ENCODE data around the gene UVRAG.
"Not testable (repeated sequence)": the region's sequence is repeated elsewhere in the genome, so short reads cannot be mapped to it uniquely, and the experiment has no call there.

Gene UVRAG

DNA sequence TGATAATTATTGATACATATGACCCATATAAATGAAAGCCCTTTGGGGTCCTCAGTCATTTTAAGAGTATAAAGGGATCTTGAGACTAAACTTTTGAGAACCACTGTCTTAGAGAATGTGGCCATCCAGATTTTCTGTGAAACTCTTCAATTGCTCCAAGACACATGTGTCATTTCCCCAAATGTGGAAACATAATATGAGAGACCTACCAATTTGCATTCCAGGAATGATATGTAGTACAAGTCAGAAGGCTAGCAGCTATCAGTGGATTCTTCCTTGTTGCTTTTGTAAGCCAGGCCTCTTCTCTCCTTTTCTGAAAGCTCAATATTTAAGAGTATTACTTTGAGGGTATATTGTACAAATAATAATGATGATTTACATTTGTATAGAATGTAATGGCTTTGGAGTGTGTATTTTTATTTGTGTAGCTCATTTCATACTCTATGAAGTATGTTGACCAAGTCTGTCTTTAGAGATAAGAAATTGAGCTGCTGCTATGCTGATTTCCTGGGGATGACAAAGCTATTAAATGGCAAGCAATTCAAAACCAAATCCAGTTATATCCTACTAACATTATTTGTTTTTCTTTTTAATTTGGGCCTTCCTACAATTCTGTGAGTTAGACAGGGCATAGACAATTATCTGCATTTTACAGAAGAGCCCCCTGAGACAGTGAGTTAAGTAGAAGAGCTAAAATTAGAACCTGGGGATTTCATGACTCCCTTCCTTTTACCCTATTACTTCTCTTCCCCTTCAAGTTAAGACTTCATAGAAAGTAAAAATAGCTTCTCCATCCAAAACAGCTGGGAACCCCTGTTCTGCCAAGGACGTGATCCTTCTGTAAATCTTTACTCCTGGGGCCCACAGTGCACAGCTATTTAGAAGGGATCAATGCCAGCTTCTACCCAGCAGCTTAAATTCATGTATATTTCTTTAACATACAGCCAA, 259.4 kb downstream of the UVRAG start:
- no peak for DNase-seq (ENCODE audit: low read depth)

DNA sequence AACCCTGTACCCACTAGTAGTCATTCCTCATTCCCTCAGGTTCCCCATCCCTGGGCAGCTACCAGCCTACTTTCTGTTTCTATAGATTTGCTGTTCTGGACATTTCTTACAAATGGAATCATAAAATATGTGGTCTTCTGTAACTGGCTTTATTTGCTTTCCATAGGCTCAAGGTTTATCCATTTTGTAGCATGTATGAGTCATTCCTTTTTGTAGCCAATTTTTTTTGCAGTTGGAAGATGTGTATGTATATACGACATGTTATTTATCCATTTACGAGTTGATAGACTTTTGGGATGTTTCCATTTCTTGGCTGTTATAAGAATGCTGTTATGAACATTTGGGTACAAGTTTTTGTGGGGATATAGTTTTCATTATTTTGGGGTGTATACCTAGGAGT, 260.7 kb downstream of the UVRAG start:
- DNase-seq (ENCODE audit: low read depth), result no peak

DNA sequence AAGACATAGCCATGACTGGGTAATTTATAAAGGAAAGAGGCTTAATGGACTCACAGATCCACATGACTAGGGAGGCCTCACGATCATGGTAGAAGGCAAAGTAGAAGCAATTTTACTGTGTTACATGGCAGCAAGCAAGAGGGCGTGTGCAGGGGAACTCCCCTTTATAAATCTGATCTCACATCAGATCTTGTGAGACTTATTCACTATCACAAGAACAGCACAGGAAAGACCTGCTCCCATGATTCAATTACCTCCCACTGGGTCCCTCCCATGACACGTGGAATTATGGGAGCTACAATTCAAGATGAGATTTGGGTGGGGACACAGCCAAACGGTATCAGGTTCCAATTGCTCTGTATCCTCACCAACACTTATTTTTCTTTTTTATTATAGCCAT, 261.2 kb downstream of the UVRAG start:
- not testable (repeated sequence) for DNase-seq (ENCODE audit: low read depth)

DNA sequence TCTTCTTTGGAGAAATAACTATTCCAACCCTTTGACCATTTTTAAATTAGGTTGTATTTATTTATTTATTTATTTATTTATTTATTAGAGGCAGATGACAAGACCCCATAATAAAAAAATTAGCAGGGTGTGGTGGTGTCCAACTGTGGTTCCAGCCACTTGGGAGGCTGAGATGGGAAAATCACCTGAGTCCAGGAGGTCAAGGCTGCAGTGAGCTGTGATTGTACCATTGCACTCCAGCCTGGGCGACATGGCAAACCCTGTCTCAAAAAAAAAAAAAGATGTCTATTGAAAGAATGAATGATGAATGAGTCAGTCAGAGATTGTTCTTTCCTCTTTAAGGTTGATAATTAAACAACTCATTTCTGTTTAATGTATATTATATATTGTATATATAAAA, 261.7 kb downstream of the UVRAG start:
- DNase-seq (ENCODE audit: low read depth), result no peak

DNA sequence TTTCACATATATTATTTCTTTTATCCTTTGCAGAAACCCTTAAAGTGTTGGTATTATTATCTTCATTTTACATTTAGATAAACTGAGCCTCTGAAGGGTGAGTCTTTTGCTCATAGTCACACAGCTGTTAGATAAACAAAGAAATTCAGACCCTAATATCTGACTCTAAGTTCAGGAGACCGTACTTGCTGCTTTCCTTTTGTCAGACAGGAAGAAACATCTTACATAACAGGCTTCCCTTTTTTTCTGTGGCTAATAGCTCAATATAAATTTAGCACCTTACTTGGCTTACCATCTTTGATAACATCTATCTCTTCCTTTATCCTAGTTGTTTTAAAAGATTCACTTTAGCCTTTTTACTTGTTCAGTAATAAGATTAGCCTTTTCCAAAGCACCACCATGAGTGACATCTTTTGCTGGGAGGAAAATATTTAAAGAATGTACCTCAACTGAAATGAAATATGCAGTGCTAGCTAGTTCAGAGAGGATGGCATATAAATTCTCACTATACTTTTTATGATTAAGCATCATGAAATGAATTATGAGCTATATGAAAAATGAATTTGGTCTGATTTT, 262.7 kb downstream of the UVRAG start:
- no peak for DNase-seq (ENCODE audit: low read depth)

DNA sequence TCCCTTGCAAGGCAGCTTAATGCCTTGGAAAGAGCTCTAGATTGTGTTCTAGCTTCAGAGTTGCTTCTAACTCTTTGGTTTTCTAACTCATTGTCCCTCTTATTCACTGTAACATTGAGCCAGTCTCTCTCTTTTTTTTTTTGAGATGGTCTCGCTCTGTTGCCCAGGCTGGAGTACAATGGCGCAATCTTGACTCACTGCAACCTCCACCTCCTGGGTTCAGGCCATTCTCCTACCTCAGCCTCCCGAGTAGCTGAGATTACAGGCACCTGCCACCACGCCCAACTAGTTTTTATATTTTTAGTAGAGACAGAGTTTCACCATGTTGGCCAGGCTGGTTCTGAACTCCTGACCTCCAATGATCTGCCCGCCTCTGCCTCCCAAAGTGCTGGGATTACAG, 266.1 kb downstream of the UVRAG start:
- DNase-seq (ENCODE audit: low read depth), result not testable (repeated sequence)

DNA sequence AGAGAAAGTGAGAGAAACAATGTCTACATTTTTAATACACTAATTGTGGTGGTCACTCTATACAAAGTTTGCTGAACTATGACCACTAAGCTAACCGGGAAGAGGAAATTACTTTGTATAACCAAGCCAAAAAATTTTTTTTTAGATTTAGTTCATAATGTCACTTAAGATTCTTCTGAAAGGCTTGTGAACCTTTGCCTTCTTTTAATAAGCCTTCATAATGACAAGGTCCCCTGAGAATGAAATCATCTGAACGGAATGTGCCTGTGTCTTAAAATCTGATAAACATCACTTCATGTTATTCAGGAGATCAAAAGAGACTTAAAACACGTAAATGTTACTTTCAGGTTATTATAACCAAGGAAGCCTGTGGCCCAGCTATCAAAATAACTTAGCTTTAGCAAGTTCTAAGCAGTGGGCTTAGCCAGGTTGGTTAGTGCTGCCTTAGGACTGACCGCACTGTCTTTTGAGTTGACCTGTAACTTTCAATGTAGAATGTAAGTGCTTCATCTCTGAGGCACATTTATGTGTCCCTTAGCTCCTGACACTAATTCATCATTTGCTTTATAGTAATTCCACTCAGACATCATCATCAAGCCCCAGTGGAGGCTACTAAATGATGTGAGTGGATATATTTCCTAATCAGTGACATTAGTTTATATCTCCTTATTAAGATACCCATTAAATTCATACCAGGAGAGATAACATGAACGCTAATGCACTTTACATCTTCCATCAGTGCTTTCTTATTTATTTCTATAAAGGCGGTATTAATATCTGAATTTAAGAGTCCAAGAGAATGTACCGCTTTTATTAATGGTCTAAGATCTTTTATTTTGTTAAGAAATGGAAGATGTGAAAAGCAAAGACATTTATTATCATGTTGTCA, 268.8 kb downstream of the UVRAG start:
- DNase-seq (ENCODE audit: low read depth), result no peak

DNA sequence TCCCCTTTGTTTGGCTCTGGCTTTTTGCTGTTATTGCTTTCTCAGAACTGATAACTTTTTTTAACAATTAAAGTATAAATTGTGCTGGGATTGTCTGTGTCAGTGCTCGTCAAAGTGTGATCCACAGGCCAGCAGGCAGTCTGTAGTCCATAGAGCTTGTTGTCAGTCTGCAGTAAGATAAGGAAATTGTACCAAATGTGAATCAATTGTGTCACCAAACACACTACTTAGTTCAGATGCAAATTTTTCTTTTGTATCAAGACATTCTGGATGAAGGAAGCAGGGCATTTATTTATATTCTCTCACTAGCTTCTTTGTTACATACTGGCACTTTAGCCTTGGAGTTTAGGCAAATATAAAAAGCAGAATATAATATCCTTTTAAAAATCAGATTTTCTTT, 270.3 kb downstream of the UVRAG start:
- DNase-seq (ENCODE audit: low read depth), result no peak

DNA sequence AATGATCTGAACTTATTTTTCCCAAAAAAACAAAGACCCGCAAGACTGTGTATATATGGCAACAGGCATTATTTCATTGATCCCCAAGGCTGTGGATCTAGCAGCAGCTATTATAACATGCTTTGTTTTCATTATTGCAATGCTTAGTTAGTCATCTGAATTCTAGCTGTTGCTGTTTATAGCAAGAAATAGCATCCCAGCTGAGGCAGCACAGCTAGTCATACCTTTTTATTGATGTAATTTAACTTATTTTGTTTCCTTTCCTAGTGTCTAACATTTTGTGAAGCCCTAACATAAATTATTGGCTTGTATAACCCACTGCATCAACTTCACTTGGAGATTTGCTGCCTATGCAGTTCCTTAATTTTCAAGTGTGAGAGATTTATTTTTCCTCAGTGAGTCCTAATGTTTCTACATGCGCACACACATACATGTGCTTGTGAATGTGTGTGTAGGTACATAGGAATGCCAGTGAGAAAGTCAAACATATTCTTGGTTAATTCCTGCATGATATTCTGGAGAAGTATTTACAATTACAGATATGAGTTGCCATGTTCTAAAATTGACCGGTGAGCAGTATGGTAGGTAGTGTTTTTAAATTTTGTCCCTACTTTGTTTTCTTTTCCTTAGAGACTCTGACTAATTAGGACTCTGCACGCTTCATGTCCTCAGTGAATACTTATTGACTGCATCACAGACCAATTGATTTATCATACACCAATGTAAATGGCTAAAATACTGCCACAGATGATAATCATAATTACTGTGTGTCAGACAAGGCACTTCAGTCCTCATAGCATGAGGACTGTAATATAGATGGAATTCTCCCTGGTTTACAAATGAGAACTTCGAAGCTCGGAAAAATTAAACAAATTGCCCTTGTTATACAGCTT, 272.0 kb downstream of the UVRAG start:
- peak; percentile 36 for DNase-seq (ENCODE audit: low read depth)

DNA sequence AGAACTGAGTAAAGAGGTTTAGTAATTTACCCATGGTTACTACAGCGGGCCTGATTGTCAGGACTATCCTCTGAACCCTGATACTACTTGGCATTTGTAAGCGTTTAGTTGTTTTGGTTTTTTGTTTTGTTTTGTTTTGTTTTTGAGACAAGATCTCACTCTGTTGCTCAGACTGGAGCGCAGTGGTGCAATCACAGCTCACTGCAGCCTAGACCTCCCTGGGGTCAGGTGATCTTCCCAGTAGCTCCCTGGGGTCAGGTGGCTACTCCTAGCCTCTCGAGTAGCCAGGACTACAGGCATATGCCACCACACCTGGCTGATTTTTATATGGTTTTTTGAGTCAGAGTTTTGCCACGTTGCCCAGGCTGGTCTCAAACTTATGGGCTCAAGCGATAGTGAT, 272.7 kb downstream of the UVRAG start:
- no peak for DNase-seq (ENCODE audit: low read depth)

DNA sequence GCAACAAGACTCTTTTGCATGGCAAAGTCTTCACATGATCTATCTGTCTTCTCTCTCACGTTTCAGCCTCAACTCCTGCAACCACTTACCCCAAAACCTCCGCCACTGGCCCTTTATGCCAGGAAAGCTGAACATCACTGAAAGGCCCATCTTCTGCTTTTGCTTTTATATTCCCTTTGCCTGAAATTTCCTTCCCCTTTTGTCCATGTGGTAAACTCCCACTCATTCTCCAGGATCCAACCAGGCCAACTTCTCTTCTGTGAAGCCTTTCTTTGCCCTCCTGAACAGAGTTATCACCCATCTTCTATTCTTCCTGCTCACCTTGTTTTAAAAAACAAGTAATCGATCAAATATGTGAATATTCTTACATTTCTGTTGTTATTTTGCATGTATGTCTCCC, 273.5 kb downstream of the UVRAG start:
- DNase-seq (ENCODE audit: low read depth), result no peak

DNA sequence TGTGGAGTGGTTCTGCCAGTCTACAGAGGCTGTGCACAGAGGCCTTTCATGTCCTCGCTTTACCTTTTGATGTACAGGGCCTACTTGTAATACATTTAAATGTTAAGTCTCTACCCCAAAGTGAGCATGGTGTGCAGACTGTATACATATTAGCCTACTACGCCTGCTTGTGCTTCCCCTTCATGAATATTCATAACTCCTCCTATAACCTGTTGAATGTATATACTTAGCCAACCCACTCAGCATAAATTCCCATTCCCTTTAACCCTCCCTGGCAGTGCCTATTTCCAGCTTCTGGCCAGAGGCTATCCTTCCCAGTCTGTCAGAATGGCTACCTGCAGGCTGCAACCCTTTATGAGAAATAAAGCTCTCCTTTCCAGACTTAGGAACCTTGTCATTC, 275.2 kb downstream of the UVRAG start:
- no peak for DNase-seq (ENCODE audit: low read depth)

DNA sequence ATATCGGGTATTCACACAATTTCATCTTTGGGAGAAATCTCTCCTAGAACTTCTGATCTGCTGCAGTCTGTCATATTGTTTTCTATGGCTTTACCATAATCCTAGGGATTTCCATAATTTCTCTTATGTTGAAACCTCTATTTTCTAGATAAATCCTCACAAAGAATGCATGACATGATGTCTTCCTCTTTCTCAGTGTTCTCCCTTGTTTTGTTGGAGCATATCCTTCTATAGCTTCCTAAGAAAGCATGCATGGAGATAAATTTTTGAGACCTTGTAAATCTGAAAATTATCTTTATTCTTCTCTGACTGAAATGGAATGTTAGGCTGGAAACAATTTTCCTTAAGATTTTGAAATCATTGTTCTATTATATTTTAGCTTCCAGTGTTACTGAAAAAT, 275.8 kb downstream of the UVRAG start:
- no peak for DNase-seq (ENCODE audit: low read depth)

DNA sequence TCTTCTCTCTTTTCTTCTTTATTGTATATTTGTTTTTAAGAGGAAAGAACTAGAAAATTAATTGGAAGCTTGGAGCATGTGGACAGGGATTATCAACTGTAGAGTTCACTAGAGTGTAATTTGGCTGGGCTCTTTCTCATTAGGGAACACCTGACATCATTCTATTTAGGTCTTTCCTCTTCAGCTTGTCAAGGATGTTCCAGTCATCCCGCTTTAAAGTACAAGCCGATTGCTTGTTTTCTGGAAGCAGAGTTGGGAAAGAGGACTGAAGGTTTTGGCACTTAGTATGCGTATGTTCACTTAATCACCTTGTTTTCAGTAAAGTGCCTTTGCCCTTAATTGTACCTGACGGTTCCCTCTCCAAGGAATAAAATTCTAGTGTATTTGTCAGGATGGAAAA, 279.7 kb downstream of the UVRAG start:
- DNase-seq (ENCODE audit: low read depth), result no peak

DNA sequence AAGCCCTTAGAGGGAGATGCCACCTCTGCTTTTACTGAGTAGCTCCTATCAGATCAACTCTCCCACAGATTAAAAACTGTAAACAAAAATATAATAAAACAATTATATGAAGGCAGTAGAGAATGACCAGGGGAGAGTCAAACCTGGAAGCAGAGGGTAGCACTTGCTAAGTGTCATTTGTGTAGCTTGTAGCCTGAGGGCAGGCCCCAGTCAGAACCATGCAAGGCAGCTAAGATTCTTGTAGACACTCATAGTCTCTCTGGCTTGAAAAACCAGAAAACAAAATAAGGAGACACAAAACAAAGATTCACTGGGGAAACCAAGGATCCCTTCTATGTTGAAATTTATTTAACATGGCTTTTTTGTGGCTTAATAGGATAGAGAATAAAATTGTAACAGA, 280.9 kb downstream of the UVRAG start:
- no peak for DNase-seq (ENCODE audit: low read depth)

DNA sequence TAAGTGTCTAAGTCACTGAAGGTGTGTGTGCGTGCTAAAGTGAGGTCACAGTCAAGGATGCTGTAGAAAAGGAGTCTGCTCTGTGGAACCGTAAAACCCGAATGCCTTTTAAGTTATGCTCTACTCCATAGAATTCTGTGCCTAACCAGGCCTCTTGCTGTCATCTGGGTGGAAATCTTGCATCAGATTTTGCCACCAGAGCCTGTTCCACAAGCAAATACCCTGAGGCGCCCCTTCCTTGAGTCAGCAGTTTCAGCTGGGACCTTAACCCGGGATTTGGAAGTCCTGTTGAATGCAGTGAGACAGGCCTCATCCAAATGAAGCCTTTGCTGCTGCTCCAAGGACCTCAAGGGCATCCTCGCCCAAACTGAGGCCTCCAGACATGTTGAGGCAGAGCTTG, 281.5 kb downstream of the UVRAG start:
- DNase-seq (ENCODE audit: low read depth), result no peak

DNA sequence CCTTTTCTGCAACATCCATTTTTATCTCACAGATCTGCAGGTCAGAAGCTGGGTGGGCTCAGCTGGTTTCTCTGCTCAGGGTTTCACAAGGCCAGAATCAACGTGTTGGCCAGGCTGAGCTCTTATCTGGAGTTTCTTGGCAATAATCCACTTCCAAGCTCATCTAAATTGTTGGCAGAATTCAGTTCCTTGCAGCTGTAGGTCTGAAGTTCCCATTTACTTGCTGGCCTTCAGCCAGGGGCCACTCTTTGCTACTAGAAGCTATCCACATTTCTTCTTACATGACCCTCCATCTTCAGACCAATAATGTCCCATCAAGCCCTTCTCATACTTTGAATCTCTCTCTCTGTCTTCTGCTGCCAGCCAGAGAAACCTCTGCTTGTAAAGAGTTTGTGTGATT, 287.8 kb downstream of the UVRAG start:
- DNase-seq (ENCODE audit: low read depth), result no peak

DNA sequence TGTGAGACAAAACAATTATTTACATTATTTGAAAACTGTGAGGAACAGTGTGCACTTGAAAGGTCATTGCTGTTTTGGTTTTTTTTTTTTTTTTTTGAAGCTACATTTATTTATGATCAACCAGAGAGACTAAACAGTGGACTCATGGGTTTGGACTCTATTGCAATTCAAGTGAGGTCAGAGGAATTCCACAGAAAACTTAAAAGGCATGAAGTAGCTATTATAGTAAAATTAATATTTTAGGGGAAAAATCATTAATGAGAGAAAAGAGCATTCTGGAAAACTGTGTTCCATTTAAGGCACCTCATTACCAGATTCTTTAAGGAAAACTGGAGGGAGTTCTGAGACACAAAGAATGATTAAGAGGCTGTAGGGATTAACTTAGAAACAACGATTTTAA, 288.4 kb downstream of the UVRAG start:
- DNase-seq (ENCODE audit: low read depth), result no peak

DNA sequence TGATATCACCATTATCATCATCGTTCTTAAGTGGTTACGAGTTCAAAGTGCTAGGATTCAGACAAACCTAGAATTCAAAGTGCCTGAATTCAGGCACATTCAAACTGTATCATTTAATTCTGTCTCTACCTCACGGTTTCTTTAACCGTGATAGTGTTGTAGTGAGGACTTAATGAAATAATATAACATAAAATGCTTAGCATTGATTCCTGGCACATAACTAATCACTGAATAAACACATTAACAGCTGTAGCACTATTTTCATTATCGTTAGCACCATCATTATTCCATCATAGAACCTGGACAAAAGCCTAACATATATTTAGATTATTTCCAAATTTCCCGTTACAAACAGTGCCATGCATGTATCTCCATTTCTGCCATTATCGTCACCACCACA, 289.3 kb downstream of the UVRAG start:
- DNase-seq (ENCODE audit: low read depth), result no peak

DNA sequence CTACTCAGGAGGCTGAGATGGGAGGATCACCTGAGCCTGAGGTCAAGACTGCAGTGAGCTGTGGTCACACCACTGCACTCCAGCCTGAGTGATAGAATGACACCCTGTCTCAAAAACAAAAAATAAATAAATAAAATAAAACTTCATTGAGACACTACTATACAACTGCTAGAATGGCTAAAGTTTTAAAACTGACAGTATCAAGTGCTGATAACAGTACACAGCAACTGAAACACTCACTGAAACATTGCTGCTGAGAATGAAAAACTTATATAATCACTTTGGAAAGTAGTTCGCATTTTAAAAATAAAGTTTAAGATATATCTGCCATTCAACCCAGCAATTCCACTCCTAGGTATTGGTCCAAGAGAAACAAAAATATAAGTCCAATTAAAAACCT, 290.6 kb downstream of the UVRAG start:
- DNase-seq (ENCODE audit: low read depth), result no peak

DNA sequence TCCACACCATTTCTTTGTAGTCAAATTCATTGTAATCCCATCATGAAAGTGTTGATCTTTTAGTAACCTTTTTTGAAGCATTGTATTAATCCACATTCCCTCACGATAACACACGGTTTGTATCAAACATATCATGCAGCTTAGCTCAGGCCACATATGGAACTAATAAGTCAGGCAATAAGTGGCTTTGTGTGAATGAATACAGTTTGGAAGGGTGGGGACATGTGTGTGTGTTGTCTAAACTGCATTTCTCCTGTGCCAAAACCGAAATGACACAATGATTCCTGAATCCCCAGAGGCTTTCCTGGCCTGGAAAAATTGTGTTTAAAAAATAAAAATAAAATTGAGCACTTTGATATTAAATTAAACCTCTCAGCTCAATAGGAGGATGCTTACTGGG, 293.0 kb downstream of the UVRAG start:
- DNase-seq (ENCODE audit: low read depth), result no peak

DNA sequence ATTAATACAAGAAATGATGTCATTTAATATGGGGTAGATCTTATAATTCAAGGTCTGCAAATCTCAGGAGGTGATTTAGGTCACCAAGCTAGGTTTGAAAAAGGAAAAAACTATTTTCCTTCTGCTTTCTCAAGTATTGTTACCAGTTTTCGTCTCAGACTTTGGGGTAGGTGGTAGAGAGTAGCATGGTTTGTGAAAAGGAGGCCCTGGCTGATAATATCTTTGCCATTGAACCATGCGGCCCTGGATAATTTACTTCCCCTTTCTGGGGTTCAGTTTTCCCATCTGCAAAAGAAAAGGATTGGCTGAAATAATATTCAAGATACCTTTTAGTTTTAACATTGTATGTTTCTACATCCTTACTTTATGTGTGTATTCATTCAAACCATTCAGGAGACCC, 299.2 kb downstream of the UVRAG start:
- no peak for DNase-seq (ENCODE audit: low read depth)

Measured in stromal cell of bone marrow (primary cell).